Measurements from ENCODE around the gene OCRL. TPM values are rescaled to one million over a fixed set of nuclear protein-coding genes. Genes with fewer than 3 reads are reported as not detected.

The OCRL gene
- total and polyA plus RNA-seq, 2 experiments from 2014 or later = 3.9 to 16.5 TPM

DNA sequence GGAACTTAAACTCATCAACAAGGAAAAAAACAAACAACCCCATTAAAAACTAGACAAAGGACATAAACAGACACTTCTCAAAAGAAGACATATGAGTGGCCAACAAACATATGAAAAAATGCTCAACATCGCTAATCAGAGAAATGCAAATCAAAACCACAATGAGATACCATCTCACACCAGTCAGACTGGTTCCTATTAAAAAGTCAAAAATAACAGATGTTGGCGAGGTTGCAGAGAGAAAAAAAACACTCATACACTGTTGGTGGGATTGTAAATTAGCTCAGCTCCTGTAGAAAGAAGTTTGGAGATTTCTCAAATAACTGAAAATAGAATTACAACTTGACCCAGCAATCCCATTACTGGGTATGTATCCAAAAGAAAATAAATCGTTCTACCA is 86.0 kb downstream of the OCRL start:
- H2AFZ ChIP-seq = no peak overlapping the region
- no peak overlapping the region for H3K4me3 Mint-ChIP-seq
- DNase-seq (ENCODE audit: low spot score) (no peak), ATAC-seq (no peak)
- H3K79me2 ChIP-seq (replicated peaks; ENCODE audit: insufficient read depth) = no peaks in the 10 kb centered on the region
- no peaks in the 10 kb centered on the region for H3K4me1 ChIP-seq (ENCODE audit: insufficient read depth)
- TF ChIP-seq STAT1 (IDR thresholded peaks at IDR 0.05; ENCODE audit: unreplicated experiment) (no peak), ZNF331 (CRISPR knock-in tag; IDR thresholded peaks at IDR 0.05; ENCODE audit: low read depth) (no peak), ZNF114 (CRISPR knock-in tag; IDR thresholded peaks at IDR 0.05) (no peak), JUNB (IDR thresholded peaks at IDR 0.05; ENCODE audit: unreplicated experiment) (no peak), POLR2AphosphoS5 (IDR thresholded peaks at IDR 0.05; ENCODE audit: low read depth) (no peak), CREB1 (CRISPR knock-in tag; IDR thresholded peaks at IDR 0.05; ENCODE audit: low read depth) (no peak), NANOG (IDR thresholded peaks at IDR 0.05; ENCODE audit: borderline replicate concordance) (no peak), EZH2phosphoT487 (IDR thresholded peaks at IDR 0.05; ENCODE audit: unreplicated experiment) (no peak), EZH2 (IDR thresholded peaks at IDR 0.05; ENCODE audit: low read depth, unreplicated experiment) (no peak)
- TF ChIP-seq, protein P1, sequence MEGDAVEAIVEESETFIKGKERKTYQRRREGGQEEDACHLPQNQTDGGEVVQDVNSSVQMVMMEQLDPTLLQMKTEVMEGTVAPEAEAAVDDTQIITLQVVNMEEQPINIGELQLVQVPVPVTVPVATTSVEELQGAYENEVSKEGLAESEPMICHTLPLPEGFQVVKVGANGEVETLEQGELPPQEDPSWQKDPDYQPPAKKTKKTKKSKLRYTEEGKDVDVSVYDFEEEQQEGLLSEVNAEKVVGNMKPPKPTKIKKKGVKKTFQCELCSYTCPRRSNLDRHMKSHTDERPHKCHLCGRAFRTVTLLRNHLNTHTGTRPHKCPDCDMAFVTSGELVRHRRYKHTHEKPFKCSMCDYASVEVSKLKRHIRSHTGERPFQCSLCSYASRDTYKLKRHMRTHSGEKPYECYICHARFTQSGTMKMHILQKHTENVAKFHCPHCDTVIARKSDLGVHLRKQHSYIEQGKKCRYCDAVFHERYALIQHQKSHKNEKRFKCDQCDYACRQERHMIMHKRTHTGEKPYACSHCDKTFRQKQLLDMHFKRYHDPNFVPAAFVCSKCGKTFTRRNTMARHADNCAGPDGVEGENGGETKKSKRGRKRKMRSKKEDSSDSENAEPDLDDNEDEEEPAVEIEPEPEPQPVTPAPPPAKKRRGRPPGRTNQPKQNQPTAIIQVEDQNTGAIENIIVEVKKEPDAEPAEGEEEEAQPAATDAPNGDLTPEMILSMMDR (conservative IDR thresholded peaks at IDR 0.05; ENCODE audit: low read depth in 2 of 2) = no peak
- TF ChIP-seq, protein P2, sequence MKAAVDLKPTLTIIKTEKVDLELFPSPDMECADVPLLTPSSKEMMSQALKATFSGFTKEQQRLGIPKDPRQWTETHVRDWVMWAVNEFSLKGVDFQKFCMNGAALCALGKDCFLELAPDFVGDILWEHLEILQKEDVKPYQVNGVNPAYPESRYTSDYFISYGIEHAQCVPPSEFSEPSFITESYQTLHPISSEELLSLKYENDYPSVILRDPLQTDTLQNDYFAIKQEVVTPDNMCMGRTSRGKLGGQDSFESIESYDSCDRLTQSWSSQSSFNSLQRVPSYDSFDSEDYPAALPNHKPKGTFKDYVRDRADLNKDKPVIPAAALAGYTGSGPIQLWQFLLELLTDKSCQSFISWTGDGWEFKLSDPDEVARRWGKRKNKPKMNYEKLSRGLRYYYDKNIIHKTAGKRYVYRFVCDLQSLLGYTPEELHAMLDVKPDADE (IDR thresholded peaks at IDR 0.05) = no peak
- TF ChIP-seq, protein P3, sequence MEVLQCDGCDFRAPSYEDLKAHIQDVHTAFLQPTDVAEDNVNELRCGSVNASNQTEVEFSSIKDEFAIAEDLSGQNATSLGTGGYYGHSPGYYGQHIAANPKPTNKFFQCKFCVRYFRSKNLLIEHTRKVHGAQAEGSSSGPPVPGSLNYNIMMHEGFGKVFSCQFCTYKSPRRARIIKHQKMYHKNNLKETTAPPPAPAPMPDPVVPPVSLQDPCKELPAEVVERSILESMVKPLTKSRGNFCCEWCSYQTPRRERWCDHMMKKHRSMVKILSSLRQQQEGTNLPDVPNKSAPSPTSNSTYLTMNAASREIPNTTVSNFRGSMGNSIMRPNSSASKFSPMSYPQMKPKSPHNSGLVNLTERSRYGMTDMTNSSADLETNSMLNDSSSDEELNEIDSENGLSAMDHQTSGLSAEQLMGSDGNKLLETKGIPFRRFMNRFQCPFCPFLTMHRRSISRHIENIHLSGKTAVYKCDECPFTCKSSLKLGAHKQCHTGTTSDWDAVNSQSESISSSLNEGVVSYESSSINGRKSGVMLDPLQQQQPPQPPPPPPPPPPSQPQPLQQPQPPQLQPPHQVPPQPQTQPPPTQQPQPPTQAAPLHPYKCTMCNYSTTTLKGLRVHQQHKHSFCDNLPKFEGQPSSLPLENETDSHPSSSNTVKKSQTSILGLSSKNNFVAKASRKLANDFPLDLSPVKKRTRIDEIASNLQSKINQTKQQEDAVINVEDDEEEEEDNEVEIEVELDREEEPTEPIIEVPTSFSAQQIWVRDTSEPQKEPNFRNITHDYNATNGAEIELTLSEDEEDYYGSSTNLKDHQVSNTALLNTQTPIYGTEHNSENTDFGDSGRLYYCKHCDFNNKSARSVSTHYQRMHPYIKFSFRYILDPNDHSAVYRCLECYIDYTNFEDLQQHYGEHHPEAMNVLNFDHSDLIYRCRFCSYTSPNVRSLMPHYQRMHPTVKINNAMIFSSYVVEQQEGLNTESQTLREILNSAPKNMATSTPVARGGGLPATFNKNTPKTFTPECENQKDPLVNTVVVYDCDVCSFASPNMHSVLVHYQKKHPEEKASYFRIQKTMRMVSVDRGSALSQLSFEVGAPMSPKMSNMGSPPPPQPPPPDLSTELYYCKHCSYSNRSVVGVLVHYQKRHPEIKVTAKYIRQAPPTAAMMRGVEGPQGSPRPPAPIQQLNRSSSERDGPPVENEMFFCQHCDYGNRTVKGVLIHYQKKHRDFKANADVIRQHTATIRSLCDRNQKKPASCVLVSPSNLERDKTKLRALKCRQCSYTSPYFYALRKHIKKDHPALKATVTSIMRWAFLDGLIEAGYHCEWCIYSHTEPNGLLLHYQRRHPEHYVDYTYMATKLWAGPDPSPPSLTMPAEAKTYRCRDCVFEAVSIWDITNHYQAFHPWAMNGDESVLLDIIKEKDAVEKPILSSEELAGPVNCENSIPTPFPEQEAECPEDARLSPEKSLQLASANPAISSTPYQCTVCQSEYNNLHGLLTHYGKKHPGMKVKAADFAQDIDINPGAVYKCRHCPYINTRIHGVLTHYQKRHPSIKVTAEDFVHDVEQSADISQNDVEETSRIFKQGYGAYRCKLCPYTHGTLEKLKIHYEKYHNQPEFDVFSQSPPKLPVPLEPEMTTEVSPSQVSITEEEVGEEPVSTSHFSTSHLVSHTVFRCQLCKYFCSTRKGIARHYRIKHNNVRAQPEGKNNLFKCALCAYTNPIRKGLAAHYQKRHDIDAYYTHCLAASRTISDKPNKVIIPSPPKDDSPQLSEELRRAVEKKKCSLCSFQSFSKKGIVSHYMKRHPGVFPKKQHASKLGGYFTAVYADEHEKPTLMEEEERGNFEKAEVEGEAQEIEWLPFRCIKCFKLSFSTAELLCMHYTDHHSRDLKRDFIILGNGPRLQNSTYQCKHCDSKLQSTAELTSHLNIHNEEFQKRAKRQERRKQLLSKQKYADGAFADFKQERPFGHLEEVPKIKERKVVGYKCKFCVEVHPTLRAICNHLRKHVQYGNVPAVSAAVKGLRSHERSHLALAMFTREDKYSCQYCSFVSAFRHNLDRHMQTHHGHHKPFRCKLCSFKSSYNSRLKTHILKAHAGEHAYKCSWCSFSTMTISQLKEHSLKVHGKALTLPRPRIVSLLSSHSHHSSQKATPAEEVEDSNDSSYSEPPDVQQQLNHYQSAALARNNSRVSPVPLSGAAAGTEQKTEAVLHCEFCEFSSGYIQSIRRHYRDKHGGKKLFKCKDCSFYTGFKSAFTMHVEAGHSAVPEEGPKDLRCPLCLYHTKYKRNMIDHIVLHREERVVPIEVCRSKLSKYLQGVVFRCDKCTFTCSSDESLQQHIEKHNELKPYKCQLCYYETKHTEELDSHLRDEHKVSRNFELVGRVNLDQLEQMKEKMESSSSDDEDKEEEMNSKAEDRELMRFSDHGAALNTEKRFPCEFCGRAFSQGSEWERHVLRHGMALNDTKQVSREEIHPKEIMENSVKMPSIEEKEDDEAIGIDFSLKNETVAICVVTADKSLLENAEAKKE (CRISPR knock-in tag; IDR thresholded peaks at IDR 0.05) = no peak
- TF ChIP-seq, protein P4, sequence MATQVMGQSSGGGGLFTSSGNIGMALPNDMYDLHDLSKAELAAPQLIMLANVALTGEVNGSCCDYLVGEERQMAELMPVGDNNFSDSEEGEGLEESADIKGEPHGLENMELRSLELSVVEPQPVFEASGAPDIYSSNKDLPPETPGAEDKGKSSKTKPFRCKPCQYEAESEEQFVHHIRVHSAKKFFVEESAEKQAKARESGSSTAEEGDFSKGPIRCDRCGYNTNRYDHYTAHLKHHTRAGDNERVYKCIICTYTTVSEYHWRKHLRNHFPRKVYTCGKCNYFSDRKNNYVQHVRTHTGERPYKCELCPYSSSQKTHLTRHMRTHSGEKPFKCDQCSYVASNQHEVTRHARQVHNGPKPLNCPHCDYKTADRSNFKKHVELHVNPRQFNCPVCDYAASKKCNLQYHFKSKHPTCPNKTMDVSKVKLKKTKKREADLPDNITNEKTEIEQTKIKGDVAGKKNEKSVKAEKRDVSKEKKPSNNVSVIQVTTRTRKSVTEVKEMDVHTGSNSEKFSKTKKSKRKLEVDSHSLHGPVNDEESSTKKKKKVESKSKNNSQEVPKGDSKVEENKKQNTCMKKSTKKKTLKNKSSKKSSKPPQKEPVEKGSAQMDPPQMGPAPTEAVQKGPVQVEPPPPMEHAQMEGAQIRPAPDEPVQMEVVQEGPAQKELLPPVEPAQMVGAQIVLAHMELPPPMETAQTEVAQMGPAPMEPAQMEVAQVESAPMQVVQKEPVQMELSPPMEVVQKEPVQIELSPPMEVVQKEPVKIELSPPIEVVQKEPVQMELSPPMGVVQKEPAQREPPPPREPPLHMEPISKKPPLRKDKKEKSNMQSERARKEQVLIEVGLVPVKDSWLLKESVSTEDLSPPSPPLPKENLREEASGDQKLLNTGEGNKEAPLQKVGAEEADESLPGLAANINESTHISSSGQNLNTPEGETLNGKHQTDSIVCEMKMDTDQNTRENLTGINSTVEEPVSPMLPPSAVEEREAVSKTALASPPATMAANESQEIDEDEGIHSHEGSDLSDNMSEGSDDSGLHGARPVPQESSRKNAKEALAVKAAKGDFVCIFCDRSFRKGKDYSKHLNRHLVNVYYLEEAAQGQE (IDR thresholded peaks at IDR 0.05; ENCODE audit: unreplicated experiment) = no peak
- no peaks in the 10 kb centered on the region for H3K9me3 Mint-ChIP-seq
- no peaks in the 10 kb centered on the region for H3K36me3 ChIP-seq (ENCODE audit: insufficient read depth)
- H3K27ac ChIP-seq (ENCODE audit: low read depth) = no peak overlapping the region
- H3K27ac Mint-ChIP-seq = no peak overlapping the region
- H3K36me3 Mint-ChIP-seq (ENCODE audit: low read depth) = no peaks in the 10 kb centered on the region
- no peaks in the 10 kb centered on the region for H3K27me3 ChIP-seq (ENCODE audit: insufficient read depth)
- no peaks in the 10 kb centered on the region for H4K20me1 ChIP-seq (replicated peaks; ENCODE audit: insufficient read depth)
- peaks cover 4% of the 10 kb centered on the region for H3K27me3 Mint-ChIP-seq (ENCODE audit: insufficient read depth, low read depth, poor library complexity)
- H3K4me2 ChIP-seq = no peak overlapping the region
- peaks cover 2% of the 10 kb centered on the region; the same call in 1 of the 3 replicates for H3K4me1 Mint-ChIP-seq
- no peak overlapping the region for H3K4me3 ChIP-seq
- H3F3A ChIP-seq (replicated peaks; ENCODE audit: low read depth) = no peaks in the 10 kb centered on the region
- H3K9me2 ChIP-seq (ENCODE audit: insufficient read depth) = no peaks in the 10 kb centered on the region
